CD4-positive, alpha-beta T cell treated with Interleukin-6 for 4 hours (primary cell): ENCODE data around the gene NAB1.

Source experiments
- DNase-seq: peaks from one replicate; pipeline ENCODE4 v3.0.0-alpha.2; 2020; ENCODE audit warnings: mixed read lengths

NAB1 gene

DNA sequence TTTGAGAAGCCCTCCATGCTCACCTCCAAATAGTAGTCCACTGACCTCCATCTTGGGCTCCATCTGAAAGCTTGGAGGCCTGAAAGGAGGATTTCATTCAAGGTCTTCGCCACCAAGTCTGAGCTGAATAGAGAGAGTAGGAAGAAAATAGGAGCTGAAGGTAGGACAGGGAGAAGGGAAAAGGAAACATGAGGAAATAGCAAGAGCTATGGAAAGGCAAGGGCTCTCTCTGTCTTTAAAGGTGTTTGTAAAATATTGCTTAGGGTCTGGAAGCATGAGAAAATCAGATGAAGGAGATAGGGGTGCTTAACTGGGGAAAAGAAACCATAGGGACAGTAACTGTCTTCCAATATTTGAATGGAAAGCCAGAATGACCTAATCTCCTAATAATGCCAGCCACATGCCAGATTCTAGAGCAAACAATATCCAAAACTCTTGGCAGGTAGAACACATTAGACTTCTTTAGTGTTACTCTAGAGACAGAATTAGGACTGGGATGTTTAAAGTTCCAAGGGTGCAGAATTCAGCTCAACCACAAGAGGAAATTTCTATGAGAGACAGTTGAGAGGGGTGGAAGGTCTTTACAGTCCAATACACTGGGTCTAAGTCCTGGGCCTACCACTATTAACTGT lies 67.4 kb downstream of the NAB1 start:
- DNase-seq = no peak

DNA sequence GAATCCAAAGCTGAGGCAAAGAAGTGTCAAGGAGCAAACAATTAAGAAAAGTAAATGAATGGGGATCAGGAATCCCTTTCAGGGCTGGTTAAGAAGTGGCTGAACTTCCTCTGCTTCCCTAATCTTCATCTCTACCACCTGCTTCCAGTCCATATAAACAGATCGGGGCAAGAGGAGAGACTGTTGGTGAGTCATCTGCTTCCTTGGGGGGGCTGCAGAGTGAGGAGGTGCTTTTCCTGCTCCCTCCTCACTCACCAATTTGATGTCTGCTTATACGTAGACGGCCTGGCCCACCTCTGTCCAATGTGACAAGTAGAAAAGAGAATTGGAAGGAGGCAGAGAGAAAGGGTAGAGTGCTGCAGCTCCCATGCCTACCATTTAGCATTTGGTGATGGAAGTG lies 68.4 kb downstream of the NAB1 start:
- DNase-seq = no peak

DNA sequence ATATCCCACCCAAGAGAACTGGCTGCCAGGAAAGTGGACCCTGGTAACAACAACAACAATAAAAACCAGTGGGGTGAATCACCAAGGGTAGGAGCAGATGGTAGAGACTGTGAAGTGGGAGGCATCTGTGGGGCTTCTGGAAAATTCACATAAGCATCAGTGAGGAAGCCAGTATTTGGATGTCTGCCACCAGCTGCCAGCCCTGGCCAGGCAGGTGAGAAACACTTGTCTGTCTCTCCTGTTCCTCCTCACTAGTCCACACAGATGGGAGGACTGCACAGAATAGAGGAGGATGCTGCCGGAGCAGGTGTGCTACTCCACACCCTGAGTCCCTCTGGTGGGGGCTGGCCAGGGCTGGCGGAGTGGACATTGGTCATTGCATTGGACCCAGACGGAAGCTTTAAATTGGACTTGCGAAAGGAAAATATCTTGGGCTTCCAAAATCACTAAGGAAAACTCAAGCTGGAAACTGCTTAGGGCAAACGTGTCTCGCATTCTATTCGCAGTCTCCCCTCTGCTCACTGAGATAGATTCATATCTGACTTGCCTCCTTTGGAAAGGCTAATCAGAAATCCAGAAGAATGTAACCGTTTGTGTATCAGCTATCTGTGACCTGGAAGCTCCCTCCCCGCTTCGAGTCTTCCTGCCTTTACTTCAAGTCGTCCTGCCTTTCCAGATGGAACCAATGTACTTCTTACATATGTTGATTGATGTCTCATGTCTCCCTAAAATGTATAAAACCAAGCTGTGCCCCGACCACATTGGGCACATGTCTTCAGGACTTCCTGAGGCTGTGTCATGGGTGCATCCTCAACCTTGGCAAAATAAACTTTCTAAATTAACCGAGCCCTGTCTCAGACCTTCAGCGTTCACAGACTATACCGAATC lies 69.1 kb downstream of the NAB1 start:
- DNase-seq = no peak

DNA sequence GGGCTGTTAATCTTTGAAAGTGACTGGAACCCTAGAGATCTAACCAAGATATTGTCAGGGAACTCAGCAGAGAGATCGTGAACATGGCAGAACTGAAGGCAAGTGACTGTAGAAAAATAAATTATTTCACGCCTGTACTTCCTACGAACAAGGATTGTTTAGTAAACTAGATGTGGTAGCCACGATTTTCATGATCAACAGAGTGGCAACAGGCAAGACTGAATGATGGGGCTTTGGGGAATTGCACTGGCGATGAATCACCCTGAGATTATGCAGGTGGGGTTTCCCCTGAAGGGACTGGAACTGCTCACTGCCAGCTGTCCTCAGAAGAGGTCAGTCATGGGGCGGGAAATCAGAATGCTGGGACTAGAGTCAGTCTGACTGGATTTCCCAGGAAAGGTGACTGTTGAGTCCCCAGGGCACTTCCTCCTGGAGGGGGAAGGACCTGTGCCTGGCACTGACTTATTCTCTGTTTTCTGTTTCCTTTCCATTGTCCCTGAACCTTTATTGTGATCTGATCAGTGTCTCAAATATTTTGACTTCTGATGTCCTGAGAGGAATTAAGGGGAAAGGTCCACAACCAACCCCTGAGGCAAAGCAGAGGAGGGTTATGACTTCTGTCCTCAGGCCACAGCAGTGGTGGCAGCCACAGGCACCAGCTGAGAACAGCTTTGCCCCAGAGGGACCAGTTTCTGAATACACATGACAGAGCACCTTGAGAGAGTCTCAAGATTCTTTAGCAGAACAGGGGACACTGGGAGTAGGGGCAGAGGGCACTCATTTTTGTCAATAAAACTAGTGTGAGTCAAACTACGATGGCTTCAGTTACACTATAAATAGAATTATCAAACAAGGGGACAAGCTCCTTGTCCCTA lies 70.0 kb downstream of the NAB1 start:
- no peak for DNase-seq

DNA sequence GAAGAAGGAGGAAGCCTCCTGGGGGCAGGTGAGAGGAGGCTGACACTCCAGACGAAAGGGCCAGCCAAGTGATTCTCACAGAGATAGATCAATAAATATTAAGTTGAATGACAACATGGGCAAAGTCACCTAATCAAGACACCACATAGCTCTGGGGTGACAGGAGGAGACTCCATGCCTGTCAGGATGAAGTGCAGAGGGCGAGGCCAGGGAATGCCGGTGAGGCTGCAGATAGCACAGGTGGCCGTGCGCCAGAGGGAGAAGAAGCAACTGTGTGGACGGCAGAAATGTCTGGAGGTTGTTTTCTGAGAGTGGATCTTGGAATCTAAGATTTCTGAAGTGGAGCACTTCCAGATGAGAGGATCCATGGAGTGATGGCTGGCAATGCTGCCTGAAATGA lies 71.4 kb downstream of the NAB1 start:
- DNase-seq = no peak

DNA sequence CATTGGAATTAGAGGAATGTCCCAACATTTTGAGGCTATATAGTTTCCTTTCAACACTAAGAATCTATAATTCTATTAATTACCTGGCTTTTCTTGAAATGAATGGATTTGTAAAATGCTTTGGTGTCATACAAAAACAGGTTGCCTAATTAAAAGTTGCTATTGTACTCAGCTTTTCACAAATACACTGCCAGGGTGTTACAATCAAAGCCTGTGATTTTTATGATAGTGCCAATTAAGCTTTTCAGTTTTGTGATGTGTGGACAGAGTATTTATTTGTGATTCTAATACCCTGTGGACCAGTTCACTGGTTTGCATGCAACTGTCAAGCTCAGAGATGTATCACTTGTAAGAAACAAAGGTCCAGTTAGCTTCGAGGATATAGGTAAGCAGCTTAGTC lies 71.8 kb downstream of the NAB1 start:
- DNase-seq = no peak

DNA sequence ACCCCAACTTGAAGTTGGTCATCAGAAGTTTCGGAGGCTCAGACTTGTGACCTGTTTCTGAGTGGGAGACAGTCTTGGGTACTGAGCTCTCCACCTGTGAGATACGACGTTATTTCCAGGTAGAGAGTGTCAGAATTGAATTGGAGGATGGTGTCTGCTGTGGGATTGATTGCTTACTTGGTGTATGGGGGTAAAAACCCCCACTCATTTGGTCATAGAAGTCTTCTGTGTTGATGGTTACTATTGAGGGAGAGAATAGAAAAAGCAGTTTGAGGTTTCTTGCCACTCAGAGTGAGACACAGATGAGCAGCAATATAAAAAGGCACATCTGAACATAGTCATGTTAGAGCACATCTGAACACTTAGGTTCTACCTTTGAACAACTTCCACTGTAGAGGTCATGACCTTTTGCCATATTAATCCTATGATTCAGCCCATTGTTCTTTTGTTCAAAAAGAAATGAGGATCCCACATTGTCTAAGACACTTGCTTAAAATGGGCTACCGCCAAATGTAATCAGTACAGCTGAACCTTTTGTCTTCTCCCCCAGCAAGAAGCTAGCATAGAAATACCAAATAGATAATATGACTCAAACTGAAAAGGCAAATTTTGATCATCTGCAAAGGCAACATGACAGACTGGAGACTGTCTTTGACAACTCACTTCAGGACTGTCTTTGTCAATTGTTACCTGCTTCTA lies 73.3 kb downstream of the NAB1 start:
- no peak for DNase-seq

DNA sequence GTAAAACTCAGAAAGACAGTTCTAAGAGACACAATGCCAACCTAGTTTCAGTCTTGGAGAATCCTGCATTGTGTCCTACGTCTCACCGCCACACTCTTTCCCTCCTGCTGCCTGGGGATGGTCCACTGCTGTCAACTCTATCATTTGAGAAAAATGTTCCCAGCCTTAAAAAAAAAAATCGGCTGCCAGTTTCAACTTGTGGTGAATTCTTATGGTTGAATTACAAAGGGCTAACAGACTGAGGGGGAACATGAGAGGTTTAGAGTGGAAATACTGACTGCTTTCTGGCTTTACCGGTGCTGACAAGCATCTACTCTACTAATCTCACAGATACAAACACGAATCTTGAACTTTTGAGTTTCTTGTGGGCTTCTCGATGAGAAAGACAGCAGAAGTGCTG lies 74.0 kb downstream of the NAB1 start:
- DNase-seq = no peak

DNA sequence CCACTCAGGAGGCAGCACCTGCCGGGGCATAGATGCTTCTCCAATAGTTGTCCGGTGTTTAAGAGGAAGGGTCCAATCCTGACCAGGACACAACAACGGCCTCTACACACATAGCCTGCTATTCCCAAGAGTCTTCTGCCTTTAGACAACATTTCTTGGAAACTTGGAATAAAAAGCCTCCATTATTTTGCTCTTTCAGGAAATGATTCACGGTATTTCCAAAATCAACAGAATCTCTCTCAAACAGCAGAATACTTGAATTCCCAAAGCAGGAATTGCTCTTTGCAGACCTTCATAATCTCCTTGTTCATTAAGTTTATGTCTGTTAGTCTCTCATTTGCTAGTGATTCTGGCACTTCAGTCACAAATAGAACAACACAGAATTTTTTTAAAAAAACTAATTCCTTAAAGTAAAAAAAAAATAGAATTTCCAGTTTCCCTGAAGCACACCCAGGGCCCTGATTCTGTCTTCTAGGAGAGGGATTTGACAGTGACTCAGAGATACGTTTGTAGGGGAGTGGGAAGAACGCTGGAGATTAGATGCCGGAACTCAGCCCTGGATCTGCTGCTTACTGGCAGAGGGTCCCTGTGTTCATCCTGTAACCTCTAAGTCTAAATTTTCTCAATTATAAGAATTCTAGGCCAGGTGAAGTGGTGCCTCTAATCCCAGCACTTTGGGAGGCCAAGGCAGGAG lies 74.7 kb downstream of the NAB1 start:
- no peak for DNase-seq

DNA sequence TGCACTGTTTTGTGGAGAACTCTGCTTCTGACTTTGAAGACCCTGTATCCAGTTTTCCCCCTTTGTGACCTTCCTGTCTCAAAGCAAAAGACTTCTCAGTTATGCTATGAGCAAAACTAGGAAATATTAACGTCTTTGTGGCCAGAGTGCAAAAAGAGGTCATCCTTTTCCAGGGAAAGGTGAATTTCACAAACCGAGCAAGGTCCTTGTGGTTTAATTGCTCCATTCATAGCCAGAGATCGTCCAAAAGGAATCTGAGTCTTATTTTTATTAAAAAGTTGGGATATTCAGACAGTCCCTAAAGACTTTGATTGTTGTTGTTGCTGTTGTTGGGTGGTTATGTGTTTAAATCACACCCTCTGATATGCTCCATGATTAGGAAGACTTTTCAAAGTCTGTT lies 77.4 kb downstream of the NAB1 start:
- no peak for DNase-seq

DNA sequence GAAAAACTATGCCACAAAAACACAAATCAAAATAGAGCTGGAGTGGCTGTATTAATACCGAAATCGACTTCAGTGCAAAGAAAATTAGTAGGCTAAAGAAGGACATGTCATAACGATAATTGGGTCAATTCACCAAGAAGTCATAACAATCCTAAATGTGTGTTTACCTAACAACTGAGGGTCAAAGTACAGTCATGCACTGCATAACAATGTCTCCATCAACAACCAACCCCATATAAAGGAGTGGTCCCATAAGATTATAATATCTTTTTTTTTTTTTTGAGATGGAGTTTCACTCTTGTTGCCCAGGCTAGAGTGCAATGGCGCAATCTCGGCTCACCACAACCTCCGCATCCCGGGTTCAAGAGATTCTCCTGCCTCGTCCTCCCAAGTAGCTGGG lies 87.5 kb downstream of the NAB1 start:
- DNase-seq = no peak

DNA sequence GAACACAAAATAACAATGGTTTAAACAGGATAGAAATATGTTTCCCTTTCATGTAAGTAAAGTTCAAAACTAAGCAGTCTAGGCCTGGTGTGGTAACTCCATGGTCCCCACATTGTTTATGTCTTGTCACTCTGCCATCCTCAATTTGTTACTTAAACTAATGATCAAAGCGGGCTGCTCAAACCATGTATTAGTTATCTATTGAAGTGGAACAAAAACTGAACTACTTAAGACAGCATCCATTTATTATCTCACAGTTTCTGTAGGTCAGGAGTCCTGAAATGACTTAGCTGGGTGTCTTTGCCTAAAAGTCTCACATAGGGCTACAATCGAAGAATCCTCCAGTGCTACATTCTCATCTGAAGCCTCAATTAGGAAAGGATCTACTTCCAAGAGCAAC lies 91.6 kb downstream of the NAB1 start:
- no peak for DNase-seq
